GM13976 (cell line): ENCODE data around the gene ALK.

ENCODE experiments used
- DNase-seq: peaks from one replicate; pipeline ENCODE4 v3.0.0; 2012; ENCODE audit warnings: low spot score
- CTCF ChIP-seq: IDR thresholded peaks from 2 replicates; pipeline ENCODE4 v1.5.1; 2012; ENCODE audit warnings: borderline replicate concordance, mild to moderate bottlenecking; ENCODE audit not compliant: insufficient read depth; ENCODE audit errors: extremely low read depth, missing control alignments, control extremely low read depth
- in situ Hi-C: fragments of 300-500 bp; cut with MboI; formaldehyde crosslinking; loops from one replicate; pipeline ENCODE4 v1.12.0; 2022; ENCODE audit warnings: low sequenced_read_pairs, mixed read lengths, inconsistent platforms; ENCODE audit not compliant: unreplicated experiment

ALK gene

GRCh38 chr2:29575370-29575890 is 346.0 kb downstream of the ALK start:
- TF ChIP-seq CTCF, result no peak
- in situ Hi-C loops, result no loop called here
- DNase-seq, result no peak

GRCh38 chr2:29573612-29574011 is 347.8 kb downstream of the ALK start:
- in situ Hi-C loops, result no loop called here
- DNase-seq, result no peak
- no peak for TF ChIP-seq CTCF

DNA sequence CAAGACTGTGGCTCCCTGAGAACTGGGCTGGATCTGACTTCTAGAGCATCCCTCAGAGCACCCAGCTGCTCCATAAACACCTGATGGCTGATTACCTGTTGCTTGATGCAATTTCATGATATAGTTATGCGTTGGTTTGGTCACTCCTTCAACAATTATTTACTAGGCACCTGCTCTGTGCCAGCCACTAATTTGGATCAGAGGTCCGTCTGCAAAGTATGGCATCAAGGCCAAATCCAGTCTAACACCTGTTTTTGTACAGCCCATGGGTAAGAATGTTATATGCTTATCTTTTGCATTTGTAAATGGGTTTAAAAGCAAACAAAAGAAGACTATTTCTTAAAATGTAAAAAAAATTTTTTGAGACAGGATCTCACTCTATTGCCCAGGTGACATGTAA is 348.2 kb downstream of the ALK start:
- no peak for TF ChIP-seq CTCF
- DNase-seq, result no peak
- in situ Hi-C loops, result no loop called here

DNA sequence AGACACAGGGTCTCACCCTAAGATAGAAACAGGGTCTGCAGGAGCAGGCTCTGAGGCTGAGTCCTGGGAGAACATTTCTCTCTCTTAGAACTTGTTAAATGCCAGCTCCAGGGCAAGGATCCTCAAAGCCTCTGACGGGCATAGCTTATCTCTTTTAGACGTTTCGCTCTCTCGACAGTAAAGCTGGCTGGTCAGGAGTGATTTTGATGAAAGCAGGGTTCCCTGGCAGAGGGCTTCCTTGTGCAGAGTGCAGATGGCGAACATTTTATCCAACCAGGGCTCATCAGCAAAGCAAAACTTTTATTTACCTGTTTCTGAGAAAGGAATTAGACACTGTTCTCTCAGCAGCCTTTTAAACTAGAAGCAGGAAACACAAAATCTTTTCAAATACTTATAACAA is 350.8 kb downstream of the ALK start:
- in situ Hi-C loops, result no loop called here
- TF ChIP-seq CTCF, result no peak
- no peak for DNase-seq

- in situ Hi-C loops, result no loop called here
- no peak for TF ChIP-seq CTCF
- DNase-seq, result no peak
Observed at GRCh38 chr2:29567906-29568520, 353.4 kb downstream of the ALK start.

- in situ Hi-C loops, result no loop called here
- DNase-seq, result no peak
- no peak for TF ChIP-seq CTCF
Observed at GRCh38 chr2:29563697-29564096, 357.7 kb downstream of the ALK start.
